RWPE2 (cell line): ENCODE data around the gene TNFAIP1.

Source experiments
- ATAC-seq: fragments of 200-7000 bp; cut with Tn5 transposase; 3 replicates; pipeline ENCODE4 v1.9.1; 2021; ENCODE audit warnings: low read depth
- DNase-seq: peaks from one replicate; pipeline ENCODE4 v3.0.0-alpha.2; 2020; ENCODE audit warnings: low spot score
- H3K27ac ChIP-seq: fragments of 450-650 bp; 2 replicates; pipeline ENCODE4 v1.5.1; 2017; ENCODE audit warnings: mild to moderate bottlenecking; ENCODE audit not compliant: poor library complexity, severe bottlenecking
- H3K27me3 ChIP-seq: fragments of 250-450 bp; sonication (Bioruptor Pico); 2 replicates; pipeline ENCODE4 v1.5.1; 2021; ENCODE audit warnings: mild to moderate bottlenecking, moderate library complexity; ENCODE audit not compliant: insufficient read depth, poor library complexity, severe bottlenecking
- H3K36me3 ChIP-seq: fragments of 250-450 bp; sonication (Bioruptor Pico); 2 replicates; pipeline ENCODE4 v1.5.1; 2020; ENCODE audit warnings: low read depth, mild to moderate bottlenecking, moderate library complexity
- H3K4me1 ChIP-seq: fragments of 250-450 bp; sonication (Bioruptor Pico); 2 replicates; pipeline ENCODE4 v1.5.1; 2021; ENCODE audit warnings: mild to moderate bottlenecking, moderate library complexity; ENCODE audit not compliant: insufficient read depth, poor library complexity, severe bottlenecking
- H3K4me3 ChIP-seq: fragments of 250-450 bp; sonication (Bioruptor Pico); 2 replicates; pipeline ENCODE4 v1.5.1; 2021; ENCODE audit warnings: mild to moderate bottlenecking, moderate library complexity; ENCODE audit not compliant: severe bottlenecking
- H3K9me3 ChIP-seq: fragments of 250-450 bp; sonication (Bioruptor Pico); 2 replicates; pipeline ENCODE4 v1.5.1; 2021; ENCODE audit warnings: mild to moderate bottlenecking, moderate library complexity; ENCODE audit not compliant: severe bottlenecking
- CTCF ChIP-seq: fragments of 450-650 bp; IDR thresholded peaks from one replicate; pipeline ENCODE4 v1.5.1; 2017; ENCODE audit warnings: mild to moderate bottlenecking, moderate library complexity; ENCODE audit not compliant: poor library complexity, severe bottlenecking

Gene TNFAIP1

GRCh38 chr17:28390563-28390962 is 55.0 kb downstream of the TNFAIP1 start:
- DNase-seq (no peak), ATAC-seq (no peak)
- no peaks in the 10 kb centered on the region for H3K27me3 ChIP-seq
- H3K36me3 ChIP-seq, result 0 out of 2 replicates have a peak, but pooled peaks cover 6% of the 10 kb centered on the region
- no peak overlapping the region for H3K27ac ChIP-seq
- peaks cover 5% of the 10 kb centered on the region for H3K4me1 ChIP-seq
- TF ChIP-seq CTCF, result no peak
- H3K9me3 ChIP-seq, result no peaks in the 10 kb centered on the region
- no peak overlapping the region for H3K4me3 ChIP-seq

- Histone ChIP-seq H3K4me1 (peaks cover 5% of the 10 kb centered on the region), H3K27me3 (no peaks in the 10 kb centered on the region), H3K27ac (no peak overlapping the region), H3K36me3 (0 out of 2 replicates have a peak, but pooled peaks cover 6% of the 10 kb centered on the region), H3K4me3 (no peak overlapping the region), H3K9me3 (no peaks in the 10 kb centered on the region)
- DNase-seq (no peak), ATAC-seq (no peak)
- no peak for TF ChIP-seq CTCF
These were observed 55.4 kb downstream of the TNFAIP1 start for GRCh38 chr17:28390984-28391383.

GRCh38 chr17:28391401-28391800 is 55.8 kb downstream of the TNFAIP1 start:
- H3K27ac ChIP-seq, result no peak overlapping the region
- ATAC-seq (no peak), DNase-seq (peak; percentile 19)
- H3K4me1 ChIP-seq, result peaks cover 5% of the 10 kb centered on the region
- 0 out of 2 replicates have a peak, but pooled peaks cover 6% of the 10 kb centered on the region for H3K36me3 ChIP-seq
- H3K27me3 ChIP-seq, result no peaks in the 10 kb centered on the region
- TF ChIP-seq CTCF, result no peak
- no peaks in the 10 kb centered on the region for H3K9me3 ChIP-seq
- H3K4me3 ChIP-seq, result no peak overlapping the region

- no peak for TF ChIP-seq CTCF
- no peaks in the 10 kb centered on the region for H3K27me3 ChIP-seq
- ATAC-seq (no peak), DNase-seq (no peak)
- H3K36me3 ChIP-seq, result 0 out of 2 replicates have a peak, but pooled peaks cover 6% of the 10 kb centered on the region
- H3K4me1 ChIP-seq, result peaks cover 5% of the 10 kb centered on the region
- H3K4me3 ChIP-seq, result no peak overlapping the region
- H3K27ac ChIP-seq, result no peak overlapping the region
- H3K9me3 ChIP-seq, result no peaks in the 10 kb centered on the region
These were observed 56.9 kb downstream of the TNFAIP1 start for GRCh38 chr17:28392491-28392890.

- H3K27ac ChIP-seq, result peak overlapping the region; percentile 9
- H3K36me3 ChIP-seq, result peaks cover 17% of the 10 kb centered on the region; the same call in 1 of the 2 replicates
- DNase-seq, result no peak
- H3K27me3 ChIP-seq, result no peaks in the 10 kb centered on the region
- no peak overlapping the region for H3K4me3 ChIP-seq
- TF ChIP-seq CTCF, result no peak
- ATAC-seq, result peak; percentile 7; the same call in 1 of the 3 replicates
- H3K9me3 ChIP-seq, result no peaks in the 10 kb centered on the region
- peaks cover 5% of the 10 kb centered on the region for H3K4me1 ChIP-seq
These were observed 59.0 kb downstream of the TNFAIP1 start for GRCh38 chr17:28394337-28395116.
